NCI-H2029 (cell line): ENCODE measurements around the gene NUDT19.
"Not testable (repeated sequence)": the region's sequence is repeated elsewhere in the genome, so short reads cannot be mapped to it uniquely, and the experiment has no call there.

ENCODE experiments used
- DNase-seq: peaks from one replicate; lab custom pipeline; 2025; lab: John Stamatoyannopoulos, UW

Gene NUDT19

DNA sequence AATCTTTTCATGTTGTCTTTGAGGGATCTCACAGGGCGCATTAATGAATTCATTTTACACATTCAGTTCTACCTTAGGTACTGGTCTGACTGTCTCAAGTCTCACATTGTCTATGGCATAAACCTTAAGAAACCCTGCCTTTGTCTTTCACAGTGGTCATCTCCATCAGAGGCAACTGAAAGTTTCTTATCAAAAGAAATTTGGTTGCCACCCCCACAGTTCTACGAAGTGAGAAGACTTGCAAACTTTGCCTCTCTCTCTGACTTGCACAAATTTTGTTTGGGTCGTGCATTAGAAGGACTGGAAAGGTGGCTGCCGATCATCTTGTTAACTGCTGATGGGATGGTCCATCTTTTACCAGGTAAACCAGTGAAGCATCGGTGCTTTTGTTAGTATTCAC, 17.4 kb downstream of the NUDT19 start:
- no peak for DNase-seq

DNA sequence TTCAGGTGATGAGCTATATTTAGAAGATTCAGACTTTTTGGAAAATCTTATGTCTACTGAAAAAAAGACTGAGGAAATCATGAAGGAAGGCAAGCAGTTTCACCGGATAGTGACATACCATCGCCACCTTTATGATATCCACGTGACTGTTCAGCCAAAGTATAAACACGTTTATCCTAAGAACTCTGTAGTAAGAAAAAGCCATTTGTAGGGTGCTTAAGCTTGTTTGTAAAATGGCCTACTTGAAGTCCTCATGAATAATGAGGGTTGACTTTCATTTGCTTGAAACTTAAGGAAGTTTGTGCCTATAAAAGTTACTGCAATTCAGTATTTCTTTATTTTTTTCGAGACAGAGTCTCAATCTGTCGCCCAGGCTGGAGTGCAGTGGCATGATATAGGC, 20.1 kb downstream of the NUDT19 start:
- no peak for DNase-seq

DNA sequence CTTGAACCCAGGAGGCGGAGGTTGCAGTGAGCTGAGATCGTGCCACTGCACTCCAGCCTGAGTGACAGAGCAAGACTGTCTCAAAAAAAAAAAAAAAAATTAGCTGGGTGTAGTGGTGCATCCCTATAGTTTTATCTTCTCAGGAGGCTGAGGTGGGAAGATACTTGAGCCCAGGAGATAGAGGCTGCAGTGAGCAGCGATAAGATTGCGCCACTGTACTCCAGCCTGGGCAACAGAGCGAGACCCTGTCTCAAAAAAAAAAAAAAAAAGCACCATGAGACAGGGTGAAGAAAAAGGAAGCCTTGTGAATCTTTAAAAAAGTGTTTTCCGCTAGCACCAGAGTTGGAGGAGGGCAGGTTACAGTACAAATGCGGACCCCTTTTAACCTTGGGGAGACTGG, 24.6 kb downstream of the NUDT19 start:
- not testable (repeated sequence) for DNase-seq

DNA sequence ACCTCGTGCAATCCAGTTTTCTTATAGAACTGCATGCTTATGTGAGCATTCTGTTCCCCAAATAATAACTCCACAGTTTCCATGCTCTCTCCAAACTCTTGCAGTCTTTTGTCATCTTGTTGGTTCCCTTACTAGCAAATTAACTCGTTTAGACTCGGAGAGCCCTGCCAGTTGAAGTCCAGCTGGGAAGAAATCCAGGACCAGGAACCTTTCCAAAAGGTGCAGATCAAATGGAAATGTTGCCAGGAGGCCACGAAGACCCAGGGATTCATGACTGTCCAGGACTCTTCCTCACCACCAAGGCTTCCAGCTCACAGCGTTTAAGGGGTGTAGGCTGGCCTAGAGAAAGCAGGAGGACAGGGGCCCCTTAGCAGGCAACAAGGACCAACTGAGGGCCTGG, 25.9 kb downstream of the NUDT19 start:
- DNase-seq = no peak

DNA sequence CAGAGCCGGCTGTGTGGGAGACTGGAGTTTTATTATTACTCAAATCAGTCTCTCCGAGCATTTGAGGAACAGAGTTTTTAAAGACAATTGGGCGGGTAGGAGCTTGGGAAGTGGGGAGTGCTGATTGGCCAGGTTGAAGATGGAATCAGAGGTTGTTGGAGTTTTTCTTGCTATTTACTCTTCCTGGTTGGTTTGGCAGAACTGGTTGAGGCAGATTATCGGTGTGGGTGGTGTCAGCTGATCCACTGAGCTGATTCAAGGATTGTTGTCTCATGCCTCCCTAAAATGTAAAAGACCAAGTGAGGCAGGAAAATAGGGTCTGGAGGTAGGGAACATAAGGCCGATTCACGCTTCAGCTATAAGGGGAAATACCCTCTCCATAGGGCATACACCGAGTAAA, 26.7 kb downstream of the NUDT19 start:
- no peak for DNase-seq

DNA sequence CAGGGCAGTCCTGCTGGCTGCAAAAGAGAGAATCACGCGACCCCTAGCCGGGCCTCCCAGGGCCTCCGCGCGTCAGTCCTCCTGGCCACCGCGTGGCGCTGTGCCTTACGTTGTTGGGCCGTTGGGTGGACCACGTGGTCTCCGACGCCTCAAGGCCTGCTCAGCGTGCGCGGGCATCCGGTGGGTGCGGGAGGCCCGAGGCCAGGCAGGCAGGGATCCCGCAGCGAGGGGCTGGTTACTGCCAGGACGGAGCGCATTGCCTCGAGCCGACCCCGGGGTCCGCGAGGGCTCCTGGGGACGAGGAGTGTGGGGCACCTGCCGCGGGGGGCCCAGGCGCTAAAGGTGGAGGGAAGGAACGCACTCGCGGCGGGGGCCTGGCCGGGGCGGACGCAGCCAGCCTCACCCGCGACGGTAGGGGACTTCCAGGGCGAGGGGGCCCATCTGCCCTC, 28.0 kb downstream of the NUDT19 start, which contains the start of gene TDRD12:
TSS of gene TDRD12 (plus strand) at position 157 of the 449 bp plus-strand sequence. CDS start 306 bp downstream, outside the sequence.
- no peak for DNase-seq

- no peak for DNase-seq
These were observed 28.8 kb downstream of the NUDT19 start for GRCh38 chr19:32720216-32720935.

- DNase-seq = no peak
These were observed 29.3 kb downstream of the NUDT19 start for GRCh38 chr19:32720936-32721250.

DNA sequence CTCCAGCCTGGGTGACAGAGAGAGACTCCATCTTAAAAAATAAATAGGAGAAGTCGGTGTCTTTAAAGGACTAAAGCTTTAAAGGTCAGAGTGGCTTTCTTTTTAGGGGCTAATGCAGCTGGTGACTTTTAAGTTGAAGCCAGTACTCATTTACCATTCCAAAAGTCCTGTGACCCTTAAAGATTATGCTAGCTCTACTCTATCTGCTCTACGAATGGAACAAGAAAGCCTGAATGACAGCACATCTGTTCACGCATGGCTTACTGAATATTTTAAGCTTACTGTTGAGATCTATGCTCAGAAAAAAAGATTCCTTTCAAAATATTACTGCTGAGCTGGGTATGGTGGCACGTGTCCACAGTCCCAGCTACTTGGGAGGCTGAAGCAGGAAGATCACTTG, 44.3 kb downstream of the NUDT19 start:
- no peak for DNase-seq

DNA sequence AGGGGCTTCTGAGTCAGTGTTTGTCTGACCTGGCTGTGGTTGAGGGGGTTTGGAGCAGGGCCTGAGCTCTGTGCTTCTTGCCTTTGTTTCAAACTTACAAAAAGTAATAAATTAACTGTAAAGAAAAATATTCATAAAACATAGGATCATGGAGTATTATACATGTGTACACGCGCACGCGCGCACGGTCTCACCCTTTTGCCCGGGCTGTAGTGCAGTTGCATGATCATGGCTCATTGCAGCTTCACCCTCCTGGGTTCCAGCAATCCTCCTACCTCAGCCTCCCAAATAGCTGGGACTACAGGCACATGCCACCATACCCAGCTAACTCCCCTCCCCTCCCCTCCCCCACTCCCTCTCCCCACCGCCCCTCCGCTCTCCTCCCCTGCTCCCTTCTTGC, 51.4 kb downstream of the NUDT19 start:
- DNase-seq = no peak

DNA sequence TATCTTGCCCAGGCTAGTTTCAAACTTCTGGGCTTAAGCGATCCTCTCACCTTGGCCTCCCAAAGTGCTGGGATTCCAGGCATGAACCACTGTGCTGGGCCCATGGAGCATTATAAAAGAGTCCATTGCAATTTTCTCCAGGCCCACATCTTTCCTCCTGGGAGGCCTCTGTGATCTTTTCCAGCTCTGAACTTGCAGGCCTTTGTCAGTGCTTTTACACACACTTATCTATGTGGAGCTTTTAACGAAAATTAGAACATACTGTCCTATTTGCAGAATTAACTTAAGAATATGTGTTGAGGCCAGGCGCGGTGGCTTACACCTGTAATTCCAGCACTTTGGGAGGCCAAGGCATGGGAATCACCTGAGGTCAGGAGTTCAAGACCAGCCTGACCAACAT, 51.8 kb downstream of the NUDT19 start:
- DNase-seq = no peak

GRCh38 chr19:32744555-32745325, 53.1 kb downstream of the NUDT19 start:
- DNase-seq = no peak

DNA sequence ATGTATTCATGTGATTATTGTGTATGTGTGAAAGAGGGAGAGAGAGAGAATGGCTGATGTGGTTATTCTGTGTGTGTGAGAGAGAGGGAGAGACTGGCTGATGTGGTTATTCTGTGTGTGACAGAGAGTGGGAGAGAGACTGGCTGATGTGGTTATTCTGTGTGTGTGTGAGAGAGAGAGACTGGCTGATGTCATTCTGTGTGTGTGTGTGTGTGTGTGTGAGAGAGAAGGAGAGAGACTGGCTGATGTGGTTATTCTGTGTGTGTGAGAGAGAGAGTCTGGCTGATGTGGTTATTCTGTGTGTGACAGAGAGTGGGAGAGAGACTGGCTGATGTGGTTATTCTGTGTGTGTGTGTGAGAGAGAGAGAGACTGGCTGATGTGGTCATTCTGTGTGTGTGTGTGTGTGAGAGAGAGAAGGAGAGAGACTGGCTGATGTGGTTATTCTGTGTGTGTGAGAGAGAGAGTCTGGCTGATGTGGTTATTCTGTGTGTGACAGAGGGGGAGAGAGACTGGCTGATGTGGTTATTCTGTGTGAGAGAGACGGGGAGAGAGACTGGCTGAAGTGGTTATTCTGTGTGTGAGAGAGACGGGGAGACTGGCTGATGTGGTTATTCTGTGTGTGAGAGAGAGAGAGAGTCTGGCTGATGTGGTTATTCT, 54.1 kb downstream of the NUDT19 start:
- DNase-seq = not testable (repeated sequence)

- DNase-seq = not testable (repeated sequence)
These were observed 55.1 kb downstream of the NUDT19 start for GRCh38 chr19:32746631-32747196.

GRCh38 chr19:32748497-32748896, 56.9 kb downstream of the NUDT19 start:
- no peak for DNase-seq

DNA sequence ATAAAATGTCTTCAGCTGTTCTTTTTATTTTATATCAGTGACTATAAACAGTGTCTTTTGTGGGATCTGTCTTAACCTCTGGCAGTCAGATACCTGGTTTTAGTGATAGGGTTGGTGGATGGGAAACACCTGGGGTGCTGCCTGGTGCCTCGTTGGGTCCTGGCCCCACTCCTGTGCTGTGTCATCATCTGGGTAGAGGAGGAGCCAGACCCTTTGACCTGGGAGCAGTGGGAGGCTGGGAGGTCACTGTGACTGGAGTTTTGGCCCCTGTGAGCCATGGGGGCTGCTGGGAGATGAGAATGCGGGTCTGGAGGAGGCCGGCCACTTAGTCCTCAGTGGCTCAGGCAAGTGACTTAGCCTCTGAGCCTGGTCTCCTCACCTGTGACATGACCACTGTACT, 57.3 kb downstream of the NUDT19 start:
- DNase-seq = no peak

DNA sequence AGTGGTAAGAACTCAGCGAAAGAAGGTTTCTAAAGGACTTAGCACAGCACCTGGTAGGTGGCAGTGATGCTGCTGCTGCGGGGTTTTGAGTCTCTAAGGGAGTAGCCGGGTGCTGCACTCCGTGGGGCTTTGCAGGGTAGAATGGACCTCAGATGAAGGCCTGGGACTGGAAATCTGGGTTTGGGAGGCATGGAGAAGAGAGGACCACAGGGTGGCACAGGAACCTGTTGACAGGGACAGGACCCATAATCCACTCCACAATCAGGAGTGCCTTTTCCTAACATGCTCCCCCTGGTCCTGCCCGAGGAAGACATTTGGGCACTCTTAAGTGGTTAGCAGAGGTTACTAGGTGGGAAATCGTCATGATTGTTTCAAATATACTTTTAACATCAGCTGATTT, 57.7 kb downstream of the NUDT19 start:
- no peak for DNase-seq

- DNase-seq = no peak
These were observed 58.9 kb downstream of the NUDT19 start for GRCh38 chr19:32750441-32751055.

DNA sequence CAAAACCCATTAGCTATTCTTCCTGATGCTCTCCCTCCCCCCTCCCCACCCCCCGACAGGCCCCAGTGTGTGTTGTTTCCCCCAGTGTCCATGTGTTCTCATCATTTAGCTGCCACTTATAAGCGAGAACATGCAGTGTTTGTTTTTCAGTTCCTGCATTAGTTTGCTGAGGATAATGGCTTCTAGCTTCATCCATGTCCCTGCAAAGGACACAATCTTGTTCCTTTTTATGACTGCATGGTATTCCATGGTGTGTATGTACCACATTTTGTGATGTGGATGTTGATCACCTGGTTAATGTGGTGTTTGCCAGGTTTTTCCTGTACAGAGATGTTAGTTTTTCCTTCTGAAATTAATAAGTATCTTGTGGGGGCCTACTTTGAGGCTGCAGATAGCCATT, 59.4 kb downstream of the NUDT19 start:
- DNase-seq = no peak

GRCh38 chr19:32757189-32757588, 65.6 kb downstream of the NUDT19 start:
- DNase-seq = no peak
